IPS-20b (cell line): ENCODE data around the gene SPTBN5.

Experiments used
- H3K27ac ChIP-seq: one replicate; pipeline ENCODE4 v1.5.1; 2013; ENCODE audit warnings: low read length
- H3K27me3 ChIP-seq: 2 replicates; pipeline ENCODE4 v1.6.1; 2013; ENCODE audit warnings: mild to moderate bottlenecking, low read length, inconsistent platforms; ENCODE audit not compliant: insufficient read depth
- H3K36me3 ChIP-seq: 2 replicates; pipeline ENCODE4 v1.6.1; 2013; ENCODE audit warnings: low read depth, mild to moderate bottlenecking, inconsistent platforms, low read length, moderate library complexity; ENCODE audit not compliant: insufficient read depth
- H3K4me1 ChIP-seq: 2 replicates; pipeline ENCODE4 v1.6.1; 2013; ENCODE audit warnings: mild to moderate bottlenecking, control low read depth, inconsistent platforms, low read length, moderate library complexity; ENCODE audit not compliant: insufficient read depth
- H3K4me3 ChIP-seq: 2 replicates; pipeline ENCODE4 v1.5.1; 2013; ENCODE audit warnings: mild to moderate bottlenecking, low read length, inconsistent platforms
- H3K9ac ChIP-seq: 2 replicates; pipeline ENCODE4 v1.6.1; 2013; ENCODE audit warnings: low read depth, mild to moderate bottlenecking, inconsistent platforms, low read length, moderate library complexity
- H3K9me3 ChIP-seq: 2 replicates; pipeline ENCODE4 v1.6.1; 2013; ENCODE audit warnings: mild to moderate bottlenecking, low read depth, low read length, inconsistent platforms; ENCODE audit not compliant: insufficient read depth

The SPTBN5 gene

GRCh38 chr15:41879321-41879845 lies 14.5 kb downstream of the SPTBN5 start:
- Histone ChIP-seq H3K9me3 (no peaks in the 10 kb centered on the region), H3K27me3 (peaks cover 42% of the 10 kb centered on the region), H3K4me1 (no peaks in the 10 kb centered on the region), H3K9ac (no peak overlapping the region), H3K27ac (no peak overlapping the region), H3K36me3 (no peaks in the 10 kb centered on the region), H3K4me3 (no peak overlapping the region)

GRCh38 chr15:41878355-41878699 lies 15.5 kb downstream of the SPTBN5 start:
- no peak overlapping the region for H3K27ac ChIP-seq
- H3K9me3 ChIP-seq: no peaks in the 10 kb centered on the region
- no peak overlapping the region for H3K9ac ChIP-seq
- H3K27me3 ChIP-seq: peaks cover 39% of the 10 kb centered on the region
- H3K4me1 ChIP-seq: no peaks in the 10 kb centered on the region
- H3K36me3 ChIP-seq: no peaks in the 10 kb centered on the region
- H3K4me3 ChIP-seq: no peak overlapping the region

- H3K27me3 ChIP-seq: peaks cover 34% of the 10 kb centered on the region
- H3K9me3 ChIP-seq: no peaks in the 10 kb centered on the region
- no peak overlapping the region for H3K9ac ChIP-seq
- H3K36me3 ChIP-seq: no peaks in the 10 kb centered on the region
- no peaks in the 10 kb centered on the region for H3K4me1 ChIP-seq
- H3K27ac ChIP-seq: no peak overlapping the region
- no peak overlapping the region for H3K4me3 ChIP-seq
Measured at GRCh38 chr15:41877631-41878354, 16.1 kb downstream of the SPTBN5 start.

DNA sequence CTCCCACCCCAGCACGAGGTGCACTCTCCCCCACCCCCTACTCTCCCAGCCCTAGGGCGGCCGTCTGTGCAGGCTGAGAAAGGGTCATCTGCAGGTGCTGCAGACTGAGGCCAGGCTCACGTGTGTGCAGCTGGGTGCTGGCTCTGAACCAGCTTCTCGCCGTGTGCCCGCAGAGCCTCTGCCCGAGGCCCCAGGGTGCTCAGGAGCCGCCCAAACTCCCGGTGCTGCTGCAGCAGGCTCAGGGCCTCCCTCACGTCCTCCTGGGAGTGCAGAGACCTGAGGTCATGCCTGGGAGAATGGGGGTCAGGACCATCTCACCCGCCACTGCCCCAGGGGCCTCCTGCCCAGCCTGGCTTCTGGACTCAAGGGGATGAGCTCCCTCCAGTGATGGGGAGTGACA lies 17.2 kb downstream of the SPTBN5 start:
- Histone ChIP-seq H3K4me1 (no peaks in the 10 kb centered on the region), H3K27me3 (peaks cover 24% of the 10 kb centered on the region), H3K36me3 (no peaks in the 10 kb centered on the region), H3K4me3 (no peak overlapping the region), H3K9me3 (no peaks in the 10 kb centered on the region), H3K9ac (no peak overlapping the region), H3K27ac (no peak overlapping the region)

- Histone ChIP-seq H3K27ac (no peak overlapping the region), H3K4me1 (no peaks in the 10 kb centered on the region), H3K9me3 (no peaks in the 10 kb centered on the region), H3K36me3 (no peaks in the 10 kb centered on the region), H3K9ac (no peak overlapping the region), H3K4me3 (no peak overlapping the region), H3K27me3 (peaks cover 17% of the 10 kb centered on the region)
Measured at GRCh38 chr15:41876007-41876406, 17.8 kb downstream of the SPTBN5 start.

GRCh38 chr15:41874736-41875135 lies 19.1 kb downstream of the SPTBN5 start:
- H3K9me3 ChIP-seq: no peaks in the 10 kb centered on the region
- H3K9ac ChIP-seq: no peak overlapping the region
- no peaks in the 10 kb centered on the region for H3K4me1 ChIP-seq

DNA sequence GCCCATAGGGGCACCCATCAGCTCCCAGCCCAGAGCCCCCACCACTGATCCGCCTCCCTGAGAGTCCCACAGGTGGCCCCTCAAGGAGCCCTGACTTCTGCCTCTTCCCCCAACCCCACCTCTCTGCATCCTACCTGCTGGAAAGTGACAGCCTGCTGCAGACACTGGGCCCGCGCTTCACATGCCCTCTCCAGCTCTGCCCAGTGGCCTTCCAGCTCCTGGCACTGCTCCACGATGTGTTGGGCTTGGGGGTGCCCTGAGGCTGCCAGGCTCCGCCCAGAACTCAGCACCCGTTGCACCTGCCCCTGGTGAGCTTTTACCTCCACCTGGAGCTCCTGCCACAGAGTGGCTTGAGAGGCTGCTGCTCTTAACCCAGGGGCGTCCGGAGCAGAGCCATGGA lies 20.1 kb downstream of the SPTBN5 start:
- H3K27me3 ChIP-seq: no peaks in the 10 kb centered on the region
- no peaks in the 10 kb centered on the region for H3K9me3 ChIP-seq
- no peaks in the 10 kb centered on the region for H3K4me1 ChIP-seq
- H3K36me3 ChIP-seq: no peaks in the 10 kb centered on the region
- H3K4me3 ChIP-seq: no peak overlapping the region
- no peak overlapping the region for H3K27ac ChIP-seq
- H3K9ac ChIP-seq: no peak overlapping the region

More at GRCh38 chr15:41874736-41875135, 19.1 kb downstream of the SPTBN5 start:
- no peaks in the 10 kb centered on the region for H3K36me3 ChIP-seq
- no peak overlapping the region for H3K4me3 ChIP-seq
- no peak overlapping the region for H3K27ac ChIP-seq
- H3K27me3 ChIP-seq: 0 out of 2 replicates have a peak, but pooled peaks cover 4% of the 10 kb centered on the region

DNA sequence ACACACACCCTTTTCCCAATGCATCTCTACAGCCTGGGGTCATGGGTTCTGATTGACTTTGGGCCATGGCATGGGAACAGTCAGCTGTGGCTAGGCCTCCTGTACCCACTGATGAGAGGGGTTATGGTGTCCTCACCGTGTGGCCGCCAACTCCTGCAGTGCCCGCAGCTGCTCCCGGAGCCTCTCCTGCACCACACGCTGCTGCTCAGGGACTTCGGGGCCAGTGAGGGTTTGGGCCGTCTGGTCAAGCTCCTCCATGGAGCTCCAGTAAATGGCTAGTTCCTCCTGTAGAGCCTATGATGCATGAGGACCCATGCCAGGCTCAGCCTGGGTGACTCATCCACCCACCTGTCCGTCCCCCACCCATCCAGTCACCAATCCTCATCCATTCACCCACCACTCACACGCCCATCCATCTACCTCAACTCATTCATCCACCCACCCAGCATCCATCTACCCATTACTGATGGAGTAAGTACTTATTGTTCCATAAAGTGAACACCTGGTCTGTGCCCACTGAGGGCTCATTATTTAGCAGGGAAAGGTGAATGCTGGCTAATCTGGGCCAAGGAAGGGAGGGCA lies 21.6 kb downstream of the SPTBN5 start:
- no peak overlapping the region for H3K27ac ChIP-seq
- no peaks in the 10 kb centered on the region for H3K9me3 ChIP-seq
- no peaks in the 10 kb centered on the region for H3K27me3 ChIP-seq

GRCh38 chr15:41871175-41871905 lies 22.5 kb downstream of the SPTBN5 start:
- no peaks in the 10 kb centered on the region for H3K4me1 ChIP-seq
- H3K36me3 ChIP-seq: no peaks in the 10 kb centered on the region
- no peak overlapping the region for H3K27ac ChIP-seq
- no peaks in the 10 kb centered on the region for H3K9me3 ChIP-seq
- no peaks in the 10 kb centered on the region for H3K27me3 ChIP-seq
- H3K9ac ChIP-seq: no peak overlapping the region
- H3K4me3 ChIP-seq: no peak overlapping the region

More for the DNA sequence above, 21.6 kb downstream of the SPTBN5 start:
- no peaks in the 10 kb centered on the region for H3K4me1 ChIP-seq
- no peak overlapping the region for H3K9ac ChIP-seq
- no peak overlapping the region for H3K4me3 ChIP-seq
- no peaks in the 10 kb centered on the region for H3K36me3 ChIP-seq

GRCh38 chr15:41870689-41871081 lies 23.2 kb downstream of the SPTBN5 start:
- Histone ChIP-seq H3K36me3 (no peaks in the 10 kb centered on the region), H3K27me3 (no peaks in the 10 kb centered on the region), H3K4me1 (no peaks in the 10 kb centered on the region), H3K27ac (no peak overlapping the region), H3K9me3 (no peaks in the 10 kb centered on the region), H3K9ac (no peak overlapping the region), H3K4me3 (no peak overlapping the region)

DNA sequence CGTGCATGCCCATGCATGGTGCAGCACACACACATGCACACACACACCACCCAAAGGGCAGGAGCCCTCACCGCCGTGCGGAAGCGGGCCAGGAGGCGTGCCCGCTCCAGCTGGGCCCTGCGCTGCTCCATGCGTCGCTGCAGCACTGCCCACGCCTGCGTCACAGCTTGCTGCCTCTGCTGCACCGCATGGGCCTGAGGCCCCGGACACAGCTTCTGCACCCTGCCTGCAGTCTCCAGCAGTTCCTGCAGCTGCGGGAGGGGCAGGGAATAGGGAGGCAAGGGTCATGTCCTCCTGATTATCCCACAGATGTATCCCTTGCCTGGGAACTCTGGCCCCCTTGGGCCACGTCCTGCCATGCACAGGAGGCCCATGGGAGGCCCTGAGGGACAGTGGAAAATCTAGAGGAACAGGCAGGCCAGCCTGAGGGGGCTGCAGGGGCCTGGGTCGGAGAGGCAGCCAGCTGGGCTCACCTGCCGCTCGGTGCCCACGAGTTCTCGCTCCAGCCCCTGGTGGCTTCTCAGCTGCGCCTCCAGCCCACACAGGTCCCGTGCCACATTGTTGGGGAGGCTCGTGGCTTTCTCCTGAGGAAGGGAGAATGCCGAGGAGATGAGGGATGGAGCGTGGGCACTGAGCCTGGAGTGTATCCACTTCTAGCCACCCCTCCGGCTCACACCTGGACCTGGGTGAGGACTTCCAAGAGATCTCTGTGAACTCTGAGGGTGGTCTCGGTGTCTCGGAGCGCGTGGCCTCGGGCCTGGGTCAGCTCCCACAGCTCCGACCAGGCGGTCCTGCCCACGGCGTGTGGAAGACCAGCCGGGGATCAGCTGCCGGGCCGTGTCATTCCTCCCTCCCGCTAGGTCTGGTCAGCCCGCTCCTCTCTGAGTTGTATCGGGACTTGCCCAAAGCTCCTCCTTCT lies 23.8 kb downstream of the SPTBN5 start:
- no peak overlapping the region for H3K9ac ChIP-seq
- no peak overlapping the region for H3K27ac ChIP-seq
- H3K27me3 ChIP-seq: no peaks in the 10 kb centered on the region
- no peaks in the 10 kb centered on the region for H3K36me3 ChIP-seq
- no peaks in the 10 kb centered on the region for H3K4me1 ChIP-seq
- H3K4me3 ChIP-seq: no peak overlapping the region
- no peaks in the 10 kb centered on the region for H3K9me3 ChIP-seq
